ENCODE results near the gene SUZ12. TPM values are rescaled to one million over a fixed set of nuclear protein-coding genes. Genes with fewer than 3 reads are reported as not detected.
"Not testable (repeated sequence)": the region's sequence is repeated elsewhere in the genome, so short reads cannot be mapped to it uniquely, and the experiment has no call there.

The SUZ12 gene
- total RNA-seq = 57.7 and 59.3 TPM in 2 replicates

DNA sequence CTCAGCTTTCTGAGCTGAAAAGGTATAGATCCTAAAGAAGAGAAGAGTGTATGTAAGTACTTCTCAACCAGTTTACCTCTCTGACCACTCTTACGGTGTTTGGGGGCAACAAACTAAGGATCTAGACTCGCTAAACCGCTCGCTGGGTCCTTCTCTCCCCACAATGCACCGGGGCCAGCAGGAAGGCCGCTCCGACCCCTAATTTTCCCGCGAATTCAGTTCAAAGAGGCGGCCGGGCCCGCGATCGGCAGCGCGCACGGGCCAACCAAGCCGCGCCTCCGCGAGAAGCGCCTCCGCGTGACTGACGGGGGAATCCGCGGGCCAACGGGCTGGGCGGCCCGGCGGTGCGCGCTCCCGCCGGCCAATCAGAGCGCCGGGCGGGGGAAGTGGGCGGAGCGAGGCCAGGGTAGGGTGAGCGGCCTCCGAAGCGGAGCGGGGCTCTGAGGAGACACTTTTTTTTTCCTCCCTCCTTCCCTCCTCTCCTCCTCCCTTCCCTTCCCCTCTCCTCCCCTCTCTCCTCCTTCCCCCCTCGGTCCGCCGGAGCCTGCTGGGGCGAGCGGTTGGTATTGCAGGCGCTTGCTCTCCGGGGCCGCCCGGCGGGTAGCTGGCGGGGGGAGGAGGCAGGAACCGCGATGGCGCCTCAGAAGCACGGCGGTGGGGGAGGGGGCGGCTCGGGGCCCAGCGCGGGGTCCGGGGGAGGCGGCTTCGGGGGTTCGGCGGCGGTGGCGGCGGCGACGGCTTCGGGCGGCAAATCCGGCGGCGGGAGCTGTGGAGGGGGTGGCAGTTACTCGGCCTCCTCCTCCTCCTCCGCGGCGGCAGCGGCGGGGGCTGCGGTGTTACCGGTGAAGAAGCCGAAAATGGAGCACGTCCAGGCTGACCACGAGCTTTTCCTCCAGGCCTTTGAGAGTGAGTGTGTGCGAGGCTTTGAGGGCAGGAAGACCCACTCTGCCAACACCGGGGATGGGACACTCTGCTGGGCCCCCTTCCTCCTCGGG is at the start of gene SUZ12:
TSS of gene SUZ12 (plus strand) at position 393 of the 995 bp plus-strand sequence. CDS start at position 633, 240 bp downstream.
- intact Hi-C loops (cut with micrococcal nuclease) = loop anchor here (2.0 kb wide), 2 partner anchors 70 to 414 kb away; partner anchors contain the start of genes LRRC37B and ZNF207

DNA sequence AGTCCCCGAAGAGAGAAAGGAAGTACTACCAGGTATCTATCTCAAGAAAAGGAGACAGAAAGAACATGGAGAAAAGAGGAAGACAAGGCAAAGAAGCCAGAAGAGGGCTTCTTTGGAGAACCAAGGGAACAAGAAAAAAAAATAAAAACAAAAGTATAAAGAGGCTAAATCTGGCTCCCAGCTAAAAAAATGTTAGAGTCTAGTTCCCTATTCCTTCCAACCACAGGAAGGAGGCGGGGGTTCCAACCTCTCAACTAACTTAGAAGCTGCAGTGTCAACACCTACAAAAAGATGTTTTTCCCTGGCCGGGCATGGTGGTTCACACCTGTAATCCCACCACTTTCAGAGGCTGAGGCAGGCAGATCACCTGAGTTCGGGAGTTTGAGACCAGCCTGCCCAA is 48.7 kb upstream of the SUZ12 start:
- intact Hi-C loops (cut with micrococcal nuclease) = no loop called here

DNA sequence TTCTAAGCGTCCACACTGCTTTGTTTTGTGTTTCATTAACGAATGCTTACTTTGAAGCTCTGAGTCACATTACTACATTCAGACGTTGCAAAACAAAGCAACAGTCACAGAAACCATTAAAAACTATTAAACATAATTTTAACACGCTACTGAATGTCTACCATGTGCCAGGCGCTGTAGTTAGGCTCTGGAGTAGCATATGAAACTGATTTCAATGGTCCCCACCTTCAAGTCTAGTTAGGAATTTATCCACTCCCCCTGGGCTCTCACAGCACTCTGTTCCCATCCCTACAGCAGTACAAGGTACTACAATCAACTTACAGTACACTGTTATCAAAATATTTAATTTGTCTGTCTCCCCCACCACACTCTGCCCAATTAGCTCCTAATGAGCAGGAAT is 35.9 kb upstream of the SUZ12 start:
- intact Hi-C loops (cut with micrococcal nuclease) = loop anchor here (1.0 to 10.0 kb wide), 10 partner anchors 37 to 995 kb away; partner anchors contain the start of genes COPRS, EVI2B, LRRC37B and MYO1D

DNA sequence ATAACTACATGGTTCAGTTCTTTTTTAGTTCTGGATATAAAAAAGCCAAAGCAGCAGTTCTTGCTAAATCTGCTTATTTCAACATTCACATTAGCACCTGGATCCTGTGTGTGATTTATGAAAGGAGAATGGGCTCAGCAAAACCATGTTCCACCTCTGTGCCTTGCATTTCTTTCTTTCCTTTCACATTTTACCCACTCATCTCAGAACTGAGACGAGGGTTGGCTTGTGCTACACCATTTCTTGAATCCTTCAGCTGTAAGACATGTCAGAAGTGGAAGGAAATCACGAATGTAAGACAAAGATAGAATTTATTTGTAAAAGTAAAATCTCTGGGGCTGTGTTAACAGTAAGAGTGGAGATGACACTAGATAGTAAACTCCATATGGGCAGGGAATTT is 34.1 kb upstream of the SUZ12 start:
- intact Hi-C loops (cut with micrococcal nuclease) = loop anchor here (1.0 to 10.0 kb wide), 4 partner anchors 240 to 972 kb away; partner anchors contain the start of genes EVI2B, MYO1D and RHOT1

DNA sequence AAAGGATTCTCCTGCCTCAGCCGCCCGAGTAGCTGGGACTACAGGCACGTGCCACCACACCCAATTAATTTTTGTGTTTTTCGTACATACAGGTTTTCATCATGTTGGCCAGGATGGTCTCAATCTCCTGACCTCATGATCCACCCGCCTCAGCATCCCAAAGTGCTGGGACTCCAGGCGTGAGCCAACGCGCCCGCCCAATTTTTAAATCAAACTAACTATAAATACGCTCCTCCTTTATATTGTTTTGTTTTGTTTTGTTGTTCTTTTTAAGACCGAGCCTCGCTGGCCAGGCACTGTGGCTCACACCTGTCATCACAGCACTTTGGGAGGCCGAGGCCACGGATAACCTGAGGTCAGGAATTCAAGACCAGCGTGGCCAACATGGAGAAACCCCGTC is 33.4 kb upstream of the SUZ12 start:
- intact Hi-C loops (cut with micrococcal nuclease) = loop anchor here (5.0 to 10.0 kb wide), 3 partner anchors 356 to 971 kb away; partner anchors contain the start of genes EVI2B and MYO1D

DNA sequence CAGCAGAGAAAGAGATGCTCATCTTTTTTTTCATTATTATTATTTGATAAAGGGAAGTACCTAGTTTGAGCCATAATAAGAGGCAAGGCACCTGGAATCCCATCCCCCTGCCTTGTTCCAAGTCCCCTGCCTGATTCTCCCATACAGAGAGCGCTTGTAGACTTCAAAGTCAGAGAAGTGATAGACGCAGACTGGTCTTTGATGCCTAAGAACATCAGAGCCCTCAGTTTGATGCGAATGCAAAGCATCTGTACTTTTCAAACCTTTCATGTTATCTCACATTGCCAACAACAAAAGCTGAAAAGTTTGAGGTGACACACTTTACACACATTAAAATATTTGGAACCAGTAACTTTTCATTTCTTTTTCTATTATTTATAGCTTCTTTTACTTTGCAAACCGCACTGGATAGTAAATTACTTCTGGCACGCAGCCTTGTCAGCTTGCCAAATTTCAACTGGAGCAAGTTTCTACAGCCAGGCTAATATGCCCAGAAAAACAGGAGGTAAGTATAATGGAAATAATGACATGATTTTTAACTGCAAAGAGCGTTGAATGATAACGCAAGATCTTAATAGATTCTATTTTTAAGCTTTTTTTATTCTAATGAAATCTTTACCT is 29.4 kb upstream of the SUZ12 start:
- intact Hi-C loops (cut with micrococcal nuclease) = loop anchor here (10.0 kb wide), 1 partner anchor 967 kb away; the partner anchor contains the start of gene MYO1D

DNA sequence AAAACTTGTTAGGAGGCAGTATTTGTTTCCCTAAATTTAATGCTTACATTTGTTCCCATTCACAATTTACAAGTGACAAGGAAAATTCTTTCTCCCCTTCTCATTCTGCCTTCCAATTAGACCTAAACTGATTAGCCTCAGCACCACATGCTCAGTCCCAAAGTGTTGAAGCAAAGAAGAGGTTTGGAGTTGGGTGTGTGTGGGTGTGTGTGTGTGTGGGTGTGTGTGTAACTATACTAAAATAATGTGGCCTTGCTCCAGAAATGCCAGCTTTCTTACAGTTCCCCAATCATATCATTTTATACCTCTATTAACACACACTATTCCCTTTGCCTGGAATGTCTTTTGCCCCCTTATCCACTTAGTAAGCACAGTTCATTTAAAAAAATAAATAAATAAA is 28.4 kb upstream of the SUZ12 start:
- intact Hi-C loops (cut with micrococcal nuclease) = loop anchor here (10.0 kb wide), 1 partner anchor 966 kb away; the partner anchor contains the start of gene MYO1D

DNA sequence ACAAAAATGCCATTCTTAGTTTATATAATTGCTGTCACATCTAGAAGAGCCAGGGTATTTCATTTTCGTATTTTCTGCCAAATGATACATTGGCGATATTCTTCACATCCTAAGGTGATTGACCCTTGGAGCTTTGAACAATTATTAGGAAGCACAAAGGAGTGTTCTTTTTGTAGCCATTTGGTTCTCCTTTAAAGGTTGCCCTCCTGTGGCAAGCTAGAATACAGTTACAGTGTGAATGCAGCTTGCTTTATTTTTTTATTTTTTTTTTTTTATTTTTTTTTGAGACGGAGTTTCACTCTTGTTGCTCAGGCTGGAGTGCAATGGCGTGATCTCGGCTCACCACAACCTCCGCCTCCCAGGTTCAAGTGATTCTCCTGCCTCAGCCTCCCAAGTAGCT is 24.1 kb upstream of the SUZ12 start:
- intact Hi-C loops (cut with micrococcal nuclease) = not testable (repeated sequence)

DNA sequence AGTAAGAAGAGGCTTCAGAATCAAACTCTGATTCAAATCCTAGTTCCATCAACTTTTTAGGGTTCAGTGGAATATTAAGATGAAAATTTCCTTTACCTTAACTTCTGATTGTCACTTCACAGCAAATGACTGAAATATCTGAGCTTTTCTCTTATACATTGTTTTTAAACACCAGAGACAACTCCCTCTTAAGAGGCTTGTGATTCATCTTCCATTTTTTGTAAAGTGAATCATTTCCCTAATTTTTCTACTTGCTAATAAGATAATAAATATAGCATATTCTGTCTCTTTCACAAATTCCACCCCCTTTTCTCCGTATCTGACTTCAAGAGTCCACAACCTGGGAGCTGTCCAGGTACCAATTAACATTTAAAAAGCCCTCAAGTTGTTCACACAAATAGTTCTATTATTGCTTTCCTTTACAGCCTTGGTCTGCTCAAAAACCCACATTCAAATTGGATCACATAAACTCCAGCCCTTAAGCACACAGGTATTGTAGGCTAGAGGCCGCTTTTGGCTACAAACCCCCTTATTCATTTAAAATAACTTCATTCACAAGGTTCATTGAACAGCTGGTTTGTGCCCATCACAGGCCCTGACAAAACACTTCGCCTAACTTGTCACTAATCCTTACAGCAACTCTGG is 21.2 kb upstream of the SUZ12 start:
- intact Hi-C loops (cut with micrococcal nuclease) = no loop called here

DNA sequence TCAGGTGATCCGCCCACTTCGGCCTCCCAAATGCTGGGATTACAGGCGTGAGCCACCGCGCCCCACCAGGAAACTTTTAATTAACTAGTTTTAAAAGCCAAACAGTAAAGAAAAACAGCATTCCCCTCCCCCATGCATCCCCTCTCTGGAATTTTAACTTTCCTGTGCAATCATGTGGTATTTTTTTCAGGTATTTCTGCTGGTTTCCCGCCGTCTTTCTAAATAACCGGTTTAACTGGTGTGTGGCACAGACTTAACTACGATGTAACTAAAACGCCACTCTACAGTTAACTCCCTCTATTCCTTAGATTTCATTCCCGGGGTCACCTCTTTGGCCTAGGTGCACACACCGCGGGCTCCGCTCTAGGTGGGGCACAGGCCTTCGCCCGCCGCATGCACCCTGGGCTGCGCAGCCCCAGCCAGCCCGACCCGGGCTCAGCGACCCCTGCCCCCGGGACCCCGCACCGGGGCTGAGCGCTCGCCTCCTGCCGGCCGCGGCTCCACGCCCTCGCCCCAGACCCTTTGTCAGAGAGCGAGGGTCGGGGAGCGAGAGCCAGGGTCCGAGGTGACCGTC is 20.2 kb upstream of the SUZ12 start:
- intact Hi-C loops (cut with micrococcal nuclease) = no loop called here

DNA sequence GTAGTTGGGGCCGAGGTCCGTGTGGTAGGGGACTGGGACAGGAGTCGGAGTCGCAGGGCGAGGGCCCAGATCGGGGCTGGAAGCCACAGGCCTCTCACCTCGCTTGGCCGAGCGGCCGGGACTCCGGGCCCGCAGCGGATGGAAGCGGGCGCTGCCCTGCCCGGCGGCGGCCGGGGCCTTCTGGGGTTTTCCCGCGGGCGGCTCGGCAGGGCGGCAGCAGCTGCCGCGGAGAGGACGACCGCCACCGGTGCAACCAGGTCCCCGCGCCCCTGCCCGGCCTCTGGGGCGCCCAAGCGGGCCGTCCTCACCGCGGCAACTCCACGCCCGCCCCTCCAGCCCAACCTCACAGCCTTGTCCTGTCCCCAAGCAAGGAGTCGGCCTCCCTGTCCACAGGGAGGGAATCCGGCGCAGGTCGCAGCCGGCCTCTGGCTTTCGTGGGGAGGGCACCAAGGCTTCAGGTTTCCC is 19.7 kb upstream of the SUZ12 start:
- intact Hi-C loops (cut with micrococcal nuclease) = no loop called here

DNA sequence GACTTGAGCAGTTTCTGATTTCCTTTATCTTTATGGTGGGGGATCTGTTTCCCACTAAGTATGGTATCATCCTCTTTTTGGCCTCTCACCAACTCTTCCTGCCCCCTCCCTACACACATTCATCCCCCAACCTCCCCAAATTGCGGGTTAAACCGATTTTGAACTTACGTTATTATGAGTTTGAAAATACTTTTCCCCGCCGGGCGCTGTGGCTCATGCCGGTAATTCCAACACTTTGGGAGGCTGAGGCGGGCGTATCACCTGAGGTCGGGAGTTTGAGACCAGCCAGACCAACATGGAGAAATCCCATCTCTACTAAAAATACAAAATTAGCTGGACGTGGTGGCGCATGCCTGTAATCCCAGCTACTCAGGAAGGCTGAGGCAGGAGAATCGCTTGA is 19.1 kb upstream of the SUZ12 start:
- intact Hi-C loops (cut with micrococcal nuclease) = not testable (repeated sequence)

DNA sequence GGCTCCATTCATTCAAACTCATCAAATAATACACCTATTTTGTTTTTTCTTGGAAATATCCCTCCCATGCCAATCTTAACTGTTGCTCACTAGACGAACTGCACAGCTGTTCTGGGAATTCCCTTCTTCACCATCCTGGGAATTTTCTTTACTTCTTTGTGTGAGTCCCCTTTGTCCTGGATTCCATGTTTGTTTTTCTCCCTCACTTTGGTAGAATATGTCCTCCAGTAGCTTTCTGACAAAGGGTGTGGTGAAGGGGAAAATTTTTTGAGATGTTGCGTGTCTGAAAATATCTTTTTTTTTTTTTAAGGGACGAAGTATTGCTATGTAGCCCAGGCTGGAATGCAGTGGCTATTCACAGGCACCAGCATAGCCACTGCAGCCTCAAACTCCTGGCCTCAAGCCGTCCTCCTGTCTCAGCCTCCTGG is 18.1 kb upstream of the SUZ12 start:
- intact Hi-C loops (cut with micrococcal nuclease) = no loop called here

DNA sequence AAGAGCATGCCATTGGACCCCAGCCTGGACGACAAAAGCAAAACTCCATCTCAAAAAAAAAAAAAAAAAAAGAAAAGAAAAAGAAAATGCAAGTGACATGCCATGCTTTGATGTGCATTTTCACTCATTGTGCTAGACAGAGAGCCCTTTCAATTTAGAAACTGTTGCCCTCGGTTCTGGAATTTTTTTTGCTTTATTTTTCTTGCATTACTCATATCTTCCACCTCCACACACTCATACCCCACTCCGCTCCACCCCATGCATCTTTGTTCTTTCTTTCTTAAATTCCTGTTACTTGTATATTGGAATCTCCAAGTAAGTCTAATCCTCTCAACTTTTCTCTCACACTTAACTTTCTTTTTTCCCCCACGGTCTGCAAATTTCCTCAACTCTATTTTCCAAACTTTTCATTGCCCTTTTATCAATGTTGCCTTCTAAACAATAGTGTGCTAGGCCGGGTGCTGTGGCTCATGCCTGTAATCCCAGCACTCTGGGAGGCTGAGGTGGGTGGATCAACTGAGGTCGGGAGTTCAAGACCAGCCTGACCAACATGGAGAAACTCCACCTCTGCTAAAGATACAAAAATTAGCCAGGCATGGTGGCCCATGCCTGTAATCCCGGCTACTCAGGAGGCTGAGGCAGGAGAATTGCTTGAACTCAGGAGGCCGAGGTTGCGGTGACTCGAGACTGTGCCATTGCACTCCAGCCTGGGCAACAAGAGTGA is 16.8 kb upstream of the SUZ12 start:
- intact Hi-C loops (cut with micrococcal nuclease) = no loop called here

DNA sequence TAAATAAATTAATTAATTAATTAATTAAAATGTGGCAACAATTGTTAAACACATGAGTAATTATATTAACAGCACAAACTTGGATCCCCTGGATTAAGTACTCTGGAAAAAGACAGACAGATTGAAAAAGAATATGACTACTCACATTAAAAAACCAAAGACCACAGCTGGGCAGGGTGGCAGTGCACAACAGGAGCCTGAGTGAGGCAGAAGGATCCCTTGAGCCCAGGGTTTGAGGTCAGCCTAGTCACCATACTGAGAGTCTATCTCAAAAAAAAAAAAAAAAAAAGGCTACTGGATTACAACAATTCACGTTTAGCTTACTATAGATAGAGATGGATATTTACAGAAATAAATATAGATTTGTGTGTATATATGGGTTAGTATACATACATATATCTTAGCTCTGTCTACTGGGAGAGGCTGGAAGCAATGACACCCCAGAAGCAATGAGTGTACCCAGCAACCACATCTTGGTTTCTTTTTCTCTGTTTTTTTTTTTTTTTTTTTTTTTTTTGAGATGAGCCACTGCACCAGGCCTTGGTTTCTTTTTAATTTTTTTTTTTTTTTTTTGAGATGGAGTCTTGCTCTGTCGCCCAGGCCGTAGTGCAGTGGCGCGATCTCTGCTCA is 10.6 kb upstream of the SUZ12 start:
- intact Hi-C loops (cut with micrococcal nuclease) = no loop called here

DNA sequence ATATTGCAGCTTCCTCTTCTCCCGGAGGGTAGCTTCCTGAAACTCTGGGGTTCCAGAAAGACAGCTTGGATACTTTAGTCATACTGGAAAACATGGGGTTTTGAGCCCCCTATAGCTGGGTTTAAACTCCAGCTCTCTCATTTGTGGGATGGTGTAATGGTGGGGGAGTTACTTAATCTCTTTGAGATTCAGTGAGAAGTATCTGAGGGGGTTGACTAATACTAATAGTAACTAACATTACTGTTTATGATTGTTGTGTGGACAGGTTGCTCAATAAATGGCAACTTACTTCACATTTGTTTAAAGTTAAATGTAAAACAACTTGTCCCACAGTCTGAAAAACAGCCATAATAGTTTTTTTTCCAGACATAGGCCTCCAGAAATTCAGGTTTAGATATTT is 5.1 kb upstream of the SUZ12 start:
- intact Hi-C loops (cut with micrococcal nuclease) = no loop called here

DNA sequence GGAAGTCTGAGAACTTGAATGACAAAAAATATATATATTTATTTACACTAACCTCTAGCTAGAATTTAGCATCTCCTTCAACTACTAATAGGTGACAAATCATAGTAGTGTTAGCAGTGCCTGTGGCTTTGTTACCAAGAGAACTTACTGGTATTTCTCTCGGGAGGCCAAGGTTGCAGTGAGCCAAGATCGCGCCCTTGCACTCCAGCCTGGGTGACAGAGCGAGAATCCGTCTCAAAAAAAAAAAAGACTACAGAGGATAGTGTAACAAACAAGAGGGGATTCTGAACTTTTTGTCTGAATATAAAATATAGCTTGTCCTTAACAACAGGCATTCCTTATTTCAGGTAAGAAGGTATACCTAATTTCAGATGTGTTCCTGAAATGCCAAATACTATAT is 1.3 kb upstream of the SUZ12 start:
- intact Hi-C loops (cut with micrococcal nuclease) = no loop called here

DNA sequence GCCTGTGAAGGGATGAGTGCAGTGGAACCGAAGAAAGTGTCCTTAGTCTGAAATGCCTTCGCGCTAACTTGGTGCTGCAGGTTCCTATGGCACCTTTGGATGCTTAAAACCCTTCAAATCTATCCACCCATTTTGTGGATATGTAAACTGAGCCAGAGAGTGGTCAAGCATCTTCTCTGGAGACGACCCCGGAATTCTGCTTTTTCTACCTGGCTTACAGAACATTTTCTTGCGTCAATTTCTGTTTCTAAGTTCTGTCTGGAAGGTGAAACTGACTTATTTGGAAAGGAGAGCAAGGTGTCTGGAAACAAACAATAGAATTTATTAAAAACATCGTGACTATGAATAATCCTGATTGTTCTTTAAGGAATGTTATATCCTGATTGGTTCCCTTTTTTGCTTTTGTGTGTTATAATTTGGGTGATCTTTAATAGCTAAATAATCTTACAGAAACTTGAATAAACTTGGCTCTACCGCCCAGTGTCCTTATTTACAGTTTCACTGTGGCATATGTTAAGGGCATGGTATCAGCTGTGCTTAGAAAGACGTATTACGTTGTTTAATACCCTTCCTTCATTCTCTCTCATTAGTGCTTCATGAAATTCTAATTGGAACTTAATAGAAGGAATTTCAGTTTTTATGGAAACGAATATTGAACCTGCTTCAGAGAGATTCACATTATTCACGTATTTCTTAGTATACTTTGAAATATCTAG is 1.3 kb downstream of the SUZ12 start:
- intact Hi-C loops (cut with micrococcal nuclease) = loop anchor here (1.0 to 2.0 kb wide), 3 partner anchors 37 to 413 kb away; partner anchors contain the start of genes LRRC37B, UTP6 and ZNF207

DNA sequence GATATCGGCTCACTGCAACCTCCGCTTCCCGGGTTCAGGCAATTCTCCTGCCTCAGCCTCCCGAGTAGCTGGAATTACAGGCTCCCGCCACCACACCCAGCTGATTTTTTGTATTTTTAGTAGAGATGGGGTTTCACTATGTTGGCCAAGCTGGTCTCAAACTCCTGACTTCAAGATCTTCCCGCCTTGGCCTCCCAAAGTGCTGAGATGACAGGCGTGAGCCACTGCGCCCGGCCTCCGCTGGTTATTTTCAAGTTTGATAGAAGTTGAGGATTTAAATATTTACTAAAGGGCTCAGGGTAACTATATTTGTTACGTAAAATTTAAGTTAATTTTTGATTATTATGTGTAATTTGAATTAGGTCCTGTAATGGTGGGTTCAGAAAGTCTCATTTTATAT is 5.1 kb downstream of the SUZ12 start:
- intact Hi-C loops (cut with micrococcal nuclease) = not testable (repeated sequence)

Data from T-helper 1 cell treated with Interleukin-12 subunit alpha and Interleukin-12 subunit beta and Interleukin-4 antibody, amounts not matched to agents 30 ng/mL and 1 ng/mL, for 36 hours (primary cell).